Ishikawa (cell line): Measurements from ENCODE around the gene TICAM1.

Experiments used
- CEBPB ChIP-seq: IDR thresholded peaks from 2 replicates; pipeline ENCODE4 v1.6.1; 2012
- EGR1 ChIP-seq: IDR thresholded peaks from 2 replicates; pipeline ENCODE4 v1.6.1; 2012
- EP300 ChIP-seq: IDR thresholded peaks from 2 replicates; pipeline ENCODE4 v1.6.1; 2012; ENCODE audit warnings: borderline replicate concordance
- FOXM1 ChIP-seq: IDR thresholded peaks from 2 replicates; pipeline ENCODE4 v1.6.1; 2012; ENCODE audit warnings: low read depth, borderline replicate concordance
- TCF12 ChIP-seq: IDR thresholded peaks from 2 replicates; pipeline ENCODE4 v1.6.1; 2012; ENCODE audit warnings: low read depth
- YY1 ChIP-seq: IDR thresholded peaks from 2 replicates; pipeline ENCODE4 v1.6.1; 2012; ENCODE audit warnings: low read depth
- ZBTB7A ChIP-seq: IDR thresholded peaks from 2 replicates; pipeline ENCODE4 v1.6.1; 2012; ENCODE audit warnings: low read depth
- TF ChIP-seq, protein P1 (sequence below): IDR thresholded peaks from 2 replicates; pipeline ENCODE4 v1.6.1; 2012; ENCODE audit warnings: low read depth, mild to moderate bottlenecking
- TF ChIP-seq, protein P2 (sequence below): IDR thresholded peaks from 2 replicates; pipeline ENCODE4 v1.6.1; 2012

DNA sequence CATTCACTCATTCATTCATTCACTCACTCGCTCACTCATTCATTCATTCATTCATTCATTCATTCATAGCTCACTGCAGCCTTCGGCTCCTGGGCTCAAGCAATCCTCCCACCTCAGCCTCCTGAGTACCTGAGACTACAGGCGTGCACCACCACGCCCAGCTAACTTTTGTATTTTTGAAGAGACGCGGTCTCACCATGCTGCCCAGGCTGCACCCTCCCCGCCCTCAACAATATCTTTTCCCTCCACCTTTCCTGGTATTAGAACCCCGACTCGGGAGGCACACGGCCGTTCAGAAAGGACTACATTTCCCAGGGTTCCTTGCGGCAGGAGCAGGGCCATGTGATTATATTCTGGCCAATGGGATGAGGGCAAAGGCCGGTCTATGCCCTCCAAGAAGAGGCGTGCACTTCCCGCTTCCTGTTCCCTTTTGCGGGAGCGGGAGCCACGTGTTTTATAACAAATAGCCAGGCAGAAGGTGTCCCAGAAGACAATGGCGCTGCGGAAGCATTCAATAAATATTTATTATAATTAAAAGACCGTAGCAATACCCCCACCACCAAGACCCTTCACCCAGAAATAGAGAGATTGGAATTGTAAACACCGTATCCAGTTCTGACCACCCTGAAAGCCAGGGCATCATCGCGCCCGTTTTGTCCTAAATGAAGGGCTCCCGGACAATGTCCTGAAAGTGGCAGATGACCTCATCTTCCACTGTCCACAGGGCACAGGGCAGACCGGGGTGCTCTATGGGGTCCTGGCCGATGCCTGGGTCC is 15.9 kb downstream of the TICAM1 start:
- TF ChIP-seq EGR1 (no peak), TCF12 (no peak), CEBPB (no peak), EP300 (no peak), FOXM1 (no peak), YY1 (peak; percentile 62), ZBTB7A (no peak)
- TF ChIP-seq, protein P1, sequence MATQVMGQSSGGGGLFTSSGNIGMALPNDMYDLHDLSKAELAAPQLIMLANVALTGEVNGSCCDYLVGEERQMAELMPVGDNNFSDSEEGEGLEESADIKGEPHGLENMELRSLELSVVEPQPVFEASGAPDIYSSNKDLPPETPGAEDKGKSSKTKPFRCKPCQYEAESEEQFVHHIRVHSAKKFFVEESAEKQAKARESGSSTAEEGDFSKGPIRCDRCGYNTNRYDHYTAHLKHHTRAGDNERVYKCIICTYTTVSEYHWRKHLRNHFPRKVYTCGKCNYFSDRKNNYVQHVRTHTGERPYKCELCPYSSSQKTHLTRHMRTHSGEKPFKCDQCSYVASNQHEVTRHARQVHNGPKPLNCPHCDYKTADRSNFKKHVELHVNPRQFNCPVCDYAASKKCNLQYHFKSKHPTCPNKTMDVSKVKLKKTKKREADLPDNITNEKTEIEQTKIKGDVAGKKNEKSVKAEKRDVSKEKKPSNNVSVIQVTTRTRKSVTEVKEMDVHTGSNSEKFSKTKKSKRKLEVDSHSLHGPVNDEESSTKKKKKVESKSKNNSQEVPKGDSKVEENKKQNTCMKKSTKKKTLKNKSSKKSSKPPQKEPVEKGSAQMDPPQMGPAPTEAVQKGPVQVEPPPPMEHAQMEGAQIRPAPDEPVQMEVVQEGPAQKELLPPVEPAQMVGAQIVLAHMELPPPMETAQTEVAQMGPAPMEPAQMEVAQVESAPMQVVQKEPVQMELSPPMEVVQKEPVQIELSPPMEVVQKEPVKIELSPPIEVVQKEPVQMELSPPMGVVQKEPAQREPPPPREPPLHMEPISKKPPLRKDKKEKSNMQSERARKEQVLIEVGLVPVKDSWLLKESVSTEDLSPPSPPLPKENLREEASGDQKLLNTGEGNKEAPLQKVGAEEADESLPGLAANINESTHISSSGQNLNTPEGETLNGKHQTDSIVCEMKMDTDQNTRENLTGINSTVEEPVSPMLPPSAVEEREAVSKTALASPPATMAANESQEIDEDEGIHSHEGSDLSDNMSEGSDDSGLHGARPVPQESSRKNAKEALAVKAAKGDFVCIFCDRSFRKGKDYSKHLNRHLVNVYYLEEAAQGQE = no peak
- TF ChIP-seq, protein P2, sequence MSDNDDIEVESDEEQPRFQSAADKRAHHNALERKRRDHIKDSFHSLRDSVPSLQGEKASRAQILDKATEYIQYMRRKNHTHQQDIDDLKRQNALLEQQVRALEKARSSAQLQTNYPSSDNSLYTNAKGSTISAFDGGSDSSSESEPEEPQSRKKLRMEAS = peak; percentile 99
